ENCODE results near the gene IL9. TPM values are rescaled to one million over a fixed set of nuclear protein-coding genes. Genes with fewer than 3 reads are reported as not detected.

Gene IL9
- total and polyA plus RNA-seq, 2 of the 4 experiments (the other 2 are of a cell fraction) = not detected

- DNase-seq (no peak), ATAC-seq (ENCODE audit: low read depth) (no peak)
- peaks cover 2% of the 10 kb centered on the region; the same call in 1 of the 2 replicates for H3K9me1 ChIP-seq (ENCODE audit: insufficient read depth, low read length)
- H2BK120ac ChIP-seq (ENCODE audit: low read depth, low read length) = no peak overlapping the region
- H3K4me2 ChIP-seq (ENCODE audit: low read depth, low read length) = no peak overlapping the region
- H3K14ac ChIP-seq (replicated peaks; ENCODE audit: low read depth, low read length) = no peak overlapping the region
- H2AK5ac ChIP-seq (ENCODE audit: low read depth, low read length) = no peak overlapping the region
- BruUV-seq (replicated peaks) = no TSS peak
- H3K79me1 ChIP-seq (ENCODE audit: low read depth in 1 of 2, low read length in 2 of 2) = no peaks in the 10 kb centered on the region
- no peaks in the 10 kb centered on the region for H3K36me3 ChIP-seq (ENCODE audit: control insufficient read depth, insufficient read depth, low read length)
- H3K4me3 ChIP-seq (ENCODE audit: insufficient read depth, low read depth, low read length) = no peak overlapping the region
- no peak overlapping the region for H2BK20ac ChIP-seq (ENCODE audit: low read depth, low read length)
- H4K91ac ChIP-seq (ENCODE audit: insufficient read depth, low read depth, low read length) = no peak overlapping the region
- POLR2A ChIA-PET (ENCODE audit: unreplicated experiment) = no interaction called here
- no peaks in the 10 kb centered on the region for H4K20me1 ChIP-seq (ENCODE audit: insufficient read depth, low read length)
- H2AFZ ChIP-seq (replicated peaks; ENCODE audit: low read length, poor library complexity) = no peak overlapping the region
- CTCF ChIA-PET = interaction anchor here (0.6 to 1.5 kb wide), 6 partner anchors 12 to 190 kb away, joined by 3 to 6 read pairs (median 4); no protein-coding TSS in a partner anchor
- no peak overlapping the region for H3K23ac ChIP-seq (ENCODE audit: low read depth, low read length)
- no peak overlapping the region for H2AK9ac ChIP-seq (replicated peaks; ENCODE audit: low read depth, low read length, poor library complexity)
- H2BK15ac ChIP-seq (ENCODE audit: low read depth, low read length) = no peak overlapping the region
- no peak overlapping the region for H4K5ac ChIP-seq (ENCODE audit: low read depth, low read length)
- no peaks in the 10 kb centered on the region for H3K9me3 ChIP-seq (ENCODE audit: control insufficient read depth, insufficient read depth, low read length)
- no peak overlapping the region for H3K56ac ChIP-seq (ENCODE audit: extremely low read depth, insufficient read depth, low read length)
- in situ Hi-C loops (cut with MboI; ENCODE audit: low sequenced_read_pairs) (no loop called here), intact Hi-C loops (cut with micrococcal nuclease) (no loop called here), dilution Hi-C loops (cut with HindIII; ENCODE audit: low sequenced_read_pairs, unreplicated experiment) (no loop called here)
- H4K8ac ChIP-seq (ENCODE audit: low read depth in 2 of 2, low read length in 2 of 2) = no peak overlapping the region
- no peak overlapping the region for H3K4ac ChIP-seq (ENCODE audit: low read depth, low read length)
- TF ChIP-seq CEBPB (IDR thresholded peaks at IDR 0.05; ENCODE audit: low read depth, low read length) (no peak), RFX5 (IDR thresholded peaks at IDR 0.05; ENCODE audit: low read depth, low read length) (no peak), SMC3 (IDR thresholded peaks at IDR 0.05; ENCODE audit: low read depth, low read length) (no peak), MAZ (IDR thresholded peaks at IDR 0.05; ENCODE audit: borderline replicate concordance, low read depth, low read length) (no peak), RCOR1 (IDR thresholded peaks at IDR 0.05; ENCODE audit: insufficient replicate concordance, low read length) (no peak), BHLHE40 (IDR thresholded peaks at IDR 0.05; ENCODE audit: low read depth, low read length) (no peak), FOS (IDR thresholded peaks at IDR 0.05; ENCODE audit: low read depth, low read length) (no peak), USF2 (IDR thresholded peaks at IDR 0.05; ENCODE audit: low read depth, low read length) (no peak), MXI1 (IDR thresholded peaks at IDR 0.05; ENCODE audit: borderline replicate concordance, low read depth, low read length) (no peak), ELK1 (IDR thresholded peaks at IDR 0.05; ENCODE audit: borderline replicate concordance, low read depth, low read length) (no peak), NFE2L2 (IDR thresholded peaks at IDR 0.05; ENCODE audit: low read depth, low read length) (no peak), CHD1 (IDR thresholded peaks at IDR 0.05; ENCODE audit: low read depth, low read length) (no peak)
- no peak overlapping the region for H3K27ac ChIP-seq (ENCODE audit: insufficient read depth, low read length)
- no peak overlapping the region for H3K9ac ChIP-seq (ENCODE audit: low read depth, low read length)
- peaks cover 2% of the 10 kb centered on the region; the same call in 1 of the 2 replicates for H3K27me3 ChIP-seq (ENCODE audit: control insufficient read depth, insufficient read depth, low read length)
- no peak overlapping the region for H2BK5ac ChIP-seq (ENCODE audit: low read depth, low read length, poor library complexity, severe bottlenecking)
- no peaks in the 10 kb centered on the region for H3K4me1 ChIP-seq (ENCODE audit: control insufficient read depth, insufficient read depth, low read length)
- H3K18ac ChIP-seq (ENCODE audit: low read depth, low read length) = no peak overlapping the region
Observed at GRCh38 chr5:135944564-135944963, 48.9 kb upstream of the IL9 start.

Data from IMR-90 (cell line).